HFF-Myc (cell line): Measurements from ENCODE around the gene CYP27A1.
A peak's percentile ranks its signal among the peaks of the same experiment; 100 is the strongest.

Experiments
- DNase-seq: peaks from one replicate; pipeline ENCODE4 v3.0.0-alpha.2; 2011; ENCODE audit warnings: low read depth; ENCODE audit errors: extremely low read depth
- H3K4me3 ChIP-seq: replicated peaks from 2 replicates; pipeline ENCODE4 v1.5.1; 2011; ENCODE audit warnings: low read depth, mild to moderate bottlenecking, control low read depth, low read length
- CTCF ChIP-seq: IDR thresholded peaks from 2 replicates; pipeline ENCODE4 v1.5.1; 2012; ENCODE audit warnings: mild to moderate bottlenecking, low read depth, low read length, control low read depth; ENCODE audit errors: missing control alignments

CYP27A1 gene

GRCh38 chr2:218860950-218861381, 79.0 kb downstream of the CYP27A1 start:
- H3K4me3 ChIP-seq = no peak overlapping the region
- peak; percentile 38 for DNase-seq
- no peak for TF ChIP-seq CTCF

GRCh38 chr2:218861645-218862318, 79.8 kb downstream of the CYP27A1 start:
- H3K4me3 ChIP-seq = no peak overlapping the region
- TF ChIP-seq CTCF = no peak
- DNase-seq = no peak

- no peak for TF ChIP-seq CTCF
- no peak overlapping the region for H3K4me3 ChIP-seq
- no peak for DNase-seq
Observed at GRCh38 chr2:218863021-218863520, 81.1 kb downstream of the CYP27A1 start.
